Natural killer cell (primary cell): ENCODE data around the gene SLC16A11. TPM values are rescaled to one million over a fixed set of nuclear protein-coding genes. Genes with fewer than 3 reads are reported as not detected.

Source experiments
- ATAC-seq, 3 donors: fragments of 150-1000 bp in 2 of 3; fragments of 200-7000 bp in 1 of 3; cut with Tn5 transposase; 1 replicate in 1 of 3; 2 replicates in 2 of 3; pipeline ENCODE4 v1.10.0; 2021; ENCODE audit warnings: mild to moderate bottlenecking in 2 of 3, moderate library complexity in 2 of 3
- DNase-seq, 2 donors: peaks; one replicate each; pipeline versions ENCODE4 v3.0.0 to v3.0.0-alpha.2; 2013 to 2021; ENCODE audit warnings: mixed read lengths in 1 of 2
- H3K27ac ChIP-seq: one replicate; pipeline ENCODE4 v1.5.1; 2013; ENCODE audit warnings: mild to moderate bottlenecking, low read length
- H3K27me3 ChIP-seq: one replicate; pipeline ENCODE4 v1.6.1; 2013; ENCODE audit warnings: low read length; ENCODE audit not compliant: control insufficient read depth, insufficient read depth
- H3K36me3 ChIP-seq: one replicate; pipeline ENCODE4 v1.6.1; 2013; ENCODE audit warnings: low read length; ENCODE audit not compliant: control insufficient read depth, insufficient read depth
- H3K4me1 ChIP-seq: one replicate; pipeline ENCODE4 v1.6.1; 2013; ENCODE audit warnings: low read length; ENCODE audit not compliant: control insufficient read depth, insufficient read depth
- H3K4me3 ChIP-seq: one replicate; pipeline ENCODE4 v1.5.1; 2013; ENCODE audit warnings: low read length
- H3K9me3 ChIP-seq: one replicate; pipeline ENCODE4 v1.6.1; 2013; ENCODE audit warnings: low read length; ENCODE audit not compliant: control insufficient read depth, insufficient read depth
- H3K27ac Mint-ChIP-seq, 2 donors: one replicate each; pipeline ENCODE4 v1.8.0; 2022; ENCODE audit warnings: mild to moderate bottlenecking in 2 of 2, mixed read lengths in 2 of 2, moderate library complexity in 1 of 2
- H3K27me3 Mint-ChIP-seq, 2 donors: one replicate each; pipeline ENCODE4 v1.8.0; 2022; ENCODE audit warnings: low read depth in 2 of 2, mixed read lengths in 2 of 2
- H3K36me3 Mint-ChIP-seq: one replicate; pipeline ENCODE4 v1.8.0; 2022; ENCODE audit warnings: mixed read lengths
- H3K4me1 Mint-ChIP-seq, 2 donors: one replicate each; pipeline ENCODE4 v1.8.0; 2022; ENCODE audit warnings: mixed read lengths in 2 of 2
- H3K4me3 Mint-ChIP-seq: one replicate; pipeline ENCODE4 v1.8.0; 2022; ENCODE audit warnings: mild to moderate bottlenecking, moderate library complexity, mixed read lengths
- H3K9me3 Mint-ChIP-seq, 2 donors: one replicate each; pipeline ENCODE4 v1.8.0; 2022; ENCODE audit warnings: mixed read lengths in 2 of 2
- WGBS: methylation state at CpG from one replicate; pipeline ENCODE4 v1.1.7; 2013; ENCODE audit warnings: missing lambda C conversion rate; ENCODE audit not compliant: insufficient coverage; 5-methylcytosine and 5-hydroxymethylcytosine counted together
- intact Hi-C: fragments of 100-400 bp; cut with micrococcal nuclease; formaldehyde crosslinking; loops from one replicate; pipeline ENCODE4 v1.14.2; 2022
- total RNA-seq, 4 donors: library from RNA; stranded (reverse); fragments of 120-200 nt in 1 of 4; gene quantifications; one replicate each; pipeline versions ENCODE4 v1.2.3 to v1.2.4, GENCODE V29; 2013 to 2022
- TF ChIP-seq, protein P1 (sequence below): fragments of 200-600 bp; IDR thresholded peaks from one replicate; pipeline ENCODE4 v1.8.0; 2022; ENCODE audit warnings: antibody characterized with exemption

The SLC16A11 gene
- total RNA-seq, 3 donors from 2014 or later (not counting 1 experiment from before 2014, with no cell fraction given) = 1.2 to 2.5 (median 1.6) TPM

DNA sequence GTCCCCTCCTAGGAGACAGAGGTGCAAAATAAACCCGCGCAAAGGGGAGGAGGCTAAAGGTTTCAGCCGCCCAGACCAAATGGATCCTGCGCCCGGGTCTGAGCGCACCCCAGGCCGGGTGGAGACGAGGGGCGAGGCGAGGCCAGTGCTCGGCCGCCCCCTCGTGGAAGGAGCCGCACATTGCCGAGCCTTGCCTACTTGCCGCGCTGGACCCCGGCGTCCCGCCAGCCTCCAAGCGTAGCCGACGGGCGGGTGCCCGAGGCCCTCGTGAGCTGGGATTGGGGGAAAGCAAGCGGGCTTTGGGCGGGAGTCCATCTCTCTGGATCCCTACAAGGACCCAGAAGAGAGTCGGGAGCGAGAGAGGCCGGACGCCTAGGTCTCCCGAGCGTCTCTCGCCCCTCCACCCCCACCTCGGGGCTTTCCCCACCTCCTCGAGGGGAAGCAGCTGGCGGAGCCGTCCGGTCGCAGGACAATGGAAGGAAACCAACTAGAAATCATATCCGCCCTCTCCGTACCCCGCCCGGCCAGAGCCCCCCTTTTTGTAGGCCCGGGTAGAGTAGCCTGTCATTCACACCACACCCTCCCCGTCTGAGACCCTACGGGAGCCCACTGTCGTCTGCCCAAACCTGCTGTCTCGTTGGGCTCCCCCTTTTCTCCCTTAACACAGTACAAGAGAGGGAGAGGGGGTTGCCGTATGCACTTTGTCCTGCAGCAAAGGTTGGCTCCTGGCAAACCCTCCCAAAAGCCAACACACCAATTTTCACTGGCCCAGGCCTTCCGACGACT is 21.7 kb downstream of the SLC16A11 start:
- ATAC-seq (peak; percentile 68 to 85 (median 69)), DNase-seq (peak; percentile 85 to 88)
- Mint-ChIP-seq H3K4me3 (peak overlapping the region; percentile 87), H3K36me3 (no peaks in the 10 kb centered on the region), H3K27me3 (no peaks in the 10 kb centered on the region), H3K27ac (peak overlapping the region; percentile 93 to 96), H3K9me3 (no peaks in the 10 kb centered on the region), H3K4me1 (peaks cover 39 to 76% of the 10 kb centered on the region in 2 donors)
- under 1% methylated on average over 50 of the region's 53 CpGs for WGBS
- H3K9me3 ChIP-seq = no peaks in the 10 kb centered on the region
- H3K27ac ChIP-seq = peak overlapping the region; percentile 54
- H3K27me3 ChIP-seq = no peaks in the 10 kb centered on the region
- peaks cover 4% of the 10 kb centered on the region for H3K36me3 ChIP-seq
- TF ChIP-seq, protein P1, sequence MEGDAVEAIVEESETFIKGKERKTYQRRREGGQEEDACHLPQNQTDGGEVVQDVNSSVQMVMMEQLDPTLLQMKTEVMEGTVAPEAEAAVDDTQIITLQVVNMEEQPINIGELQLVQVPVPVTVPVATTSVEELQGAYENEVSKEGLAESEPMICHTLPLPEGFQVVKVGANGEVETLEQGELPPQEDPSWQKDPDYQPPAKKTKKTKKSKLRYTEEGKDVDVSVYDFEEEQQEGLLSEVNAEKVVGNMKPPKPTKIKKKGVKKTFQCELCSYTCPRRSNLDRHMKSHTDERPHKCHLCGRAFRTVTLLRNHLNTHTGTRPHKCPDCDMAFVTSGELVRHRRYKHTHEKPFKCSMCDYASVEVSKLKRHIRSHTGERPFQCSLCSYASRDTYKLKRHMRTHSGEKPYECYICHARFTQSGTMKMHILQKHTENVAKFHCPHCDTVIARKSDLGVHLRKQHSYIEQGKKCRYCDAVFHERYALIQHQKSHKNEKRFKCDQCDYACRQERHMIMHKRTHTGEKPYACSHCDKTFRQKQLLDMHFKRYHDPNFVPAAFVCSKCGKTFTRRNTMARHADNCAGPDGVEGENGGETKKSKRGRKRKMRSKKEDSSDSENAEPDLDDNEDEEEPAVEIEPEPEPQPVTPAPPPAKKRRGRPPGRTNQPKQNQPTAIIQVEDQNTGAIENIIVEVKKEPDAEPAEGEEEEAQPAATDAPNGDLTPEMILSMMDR = peak; percentile 92
- peak overlapping the region; percentile 39 for H3K4me3 ChIP-seq
- intact Hi-C loops = loop anchor here (1.0 to 2.0 kb wide), 2 partner anchors 17 to 111 kb away; no protein-coding TSS in a partner anchor
- H3K4me1 ChIP-seq = peaks cover 68% of the 10 kb centered on the region

DNA sequence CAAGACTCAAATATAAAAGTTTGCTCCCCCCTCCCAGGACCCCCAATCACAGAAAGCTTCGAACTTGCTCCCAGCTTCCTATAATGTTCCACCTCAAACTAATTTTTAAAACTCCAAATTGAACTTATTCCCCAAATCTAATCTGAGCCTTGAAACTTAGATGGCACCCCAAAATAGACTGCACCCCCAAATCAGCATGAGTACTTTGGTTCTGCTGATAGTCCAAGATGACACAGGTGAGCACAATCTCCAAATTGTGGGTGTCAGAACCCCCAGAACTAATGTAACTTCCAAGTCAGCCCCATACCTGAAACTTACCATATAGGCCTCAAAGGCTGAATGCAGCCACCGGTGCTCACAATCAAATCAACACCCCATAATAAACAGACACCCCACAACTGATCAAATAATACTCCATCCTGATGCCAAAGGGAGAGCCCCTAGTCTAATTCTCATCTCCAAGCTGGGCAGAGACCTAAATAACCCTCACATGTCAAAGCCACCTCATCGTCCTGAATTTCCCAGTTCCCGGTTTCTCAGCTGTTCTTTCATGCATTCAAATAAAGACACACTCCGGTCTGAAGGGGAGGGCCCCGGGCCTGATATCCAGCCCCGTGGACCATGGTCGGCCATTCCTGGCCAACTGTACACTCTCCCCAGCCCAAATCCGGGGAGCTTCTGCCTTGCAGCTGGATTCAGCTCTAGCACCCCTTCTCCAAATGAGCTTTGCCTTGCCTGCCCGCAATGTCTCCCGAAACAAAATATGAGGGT is 22.8 kb downstream of the SLC16A11 start:
- H3K27me3 ChIP-seq = no peaks in the 10 kb centered on the region
- TF ChIP-seq, protein P1 = no peak
- DNase-seq (no peak), ATAC-seq (no peak)
- Mint-ChIP-seq H3K9me3 (no peaks in the 10 kb centered on the region), H3K4me1 (peaks cover 48 to 80% of the 10 kb centered on the region in 2 donors), H3K4me3 (peak overlapping the region; percentile 87), H3K36me3 (no peaks in the 10 kb centered on the region), H3K27me3 (no peaks in the 10 kb centered on the region), H3K27ac (peak overlapping the region; percentile 93 to 96)
- WGBS = 83% methylated on average over 11 of the region's 11 CpGs
- peaks cover 8% of the 10 kb centered on the region for H3K36me3 ChIP-seq
- intact Hi-C loops = no loop called here
- peaks cover 68% of the 10 kb centered on the region for H3K4me1 ChIP-seq
- H3K9me3 ChIP-seq = no peaks in the 10 kb centered on the region
- H3K27ac ChIP-seq = no peak overlapping the region
- no peak overlapping the region for H3K4me3 ChIP-seq

DNA sequence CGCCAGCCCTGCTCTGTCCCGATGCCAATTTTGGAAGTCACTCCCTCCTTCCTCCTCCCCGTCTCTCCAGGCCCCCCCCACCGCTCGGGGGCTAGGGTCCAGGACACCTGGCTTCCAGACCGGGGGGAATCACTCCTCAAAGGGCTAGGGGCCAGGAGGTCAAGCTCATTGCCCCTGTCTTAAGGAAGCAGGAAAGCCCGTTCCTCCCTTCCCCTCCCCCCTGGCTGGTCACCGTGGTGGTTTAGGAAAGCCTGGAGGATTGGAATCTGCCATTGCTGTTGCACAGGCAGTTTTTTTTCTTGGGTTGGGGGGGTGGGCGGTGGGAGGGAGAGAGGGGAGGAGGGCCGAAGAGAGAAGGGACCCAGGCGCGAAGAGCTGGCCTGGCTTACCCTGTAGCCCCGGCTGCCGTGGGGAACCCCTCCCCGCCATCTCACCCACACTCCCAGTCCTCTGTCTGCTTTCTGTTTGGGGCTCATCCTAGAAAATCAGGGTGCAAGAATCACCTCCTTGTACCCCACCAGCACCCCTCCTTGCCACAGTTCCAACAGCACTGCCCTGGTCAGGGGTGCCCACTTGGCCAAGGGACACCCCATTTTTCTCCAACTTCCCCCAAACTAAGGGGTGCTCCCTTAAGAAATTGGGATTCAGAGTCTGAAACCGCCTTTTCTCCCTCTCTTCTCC is 23.9 kb downstream of the SLC16A11 start:
- ATAC-seq (no peak), DNase-seq (no peak)
- Mint-ChIP-seq H3K4me3 (no peak overlapping the region), H3K4me1 (peaks cover 59 to 89% of the 10 kb centered on the region in 2 donors), H3K27ac (peak overlapping the region; percentile 93 to 96), H3K36me3 (no peaks in the 10 kb centered on the region), H3K27me3 (no peaks in the 10 kb centered on the region), H3K9me3 (no peaks in the 10 kb centered on the region)
- H3K4me3 ChIP-seq = no peak overlapping the region
- peaks cover 79% of the 10 kb centered on the region for H3K4me1 ChIP-seq
- WGBS = 51% methylated on average over 9 of the region's 16 CpGs
- H3K27ac ChIP-seq = no peak overlapping the region
- intact Hi-C loops = loop anchor here (10.0 kb wide), 2 partner anchors 265 to 665 kb away; partner anchors contain the start of genes TP53, WRAP53 and XAF1
- H3K36me3 ChIP-seq = peaks cover 8% of the 10 kb centered on the region
- H3K9me3 ChIP-seq = no peaks in the 10 kb centered on the region
- TF ChIP-seq, protein P1 = no peak
- H3K27me3 ChIP-seq = no peaks in the 10 kb centered on the region
